ENCODE data around the gene CEP192.

- TF ChIP-seq, protein P1, sequence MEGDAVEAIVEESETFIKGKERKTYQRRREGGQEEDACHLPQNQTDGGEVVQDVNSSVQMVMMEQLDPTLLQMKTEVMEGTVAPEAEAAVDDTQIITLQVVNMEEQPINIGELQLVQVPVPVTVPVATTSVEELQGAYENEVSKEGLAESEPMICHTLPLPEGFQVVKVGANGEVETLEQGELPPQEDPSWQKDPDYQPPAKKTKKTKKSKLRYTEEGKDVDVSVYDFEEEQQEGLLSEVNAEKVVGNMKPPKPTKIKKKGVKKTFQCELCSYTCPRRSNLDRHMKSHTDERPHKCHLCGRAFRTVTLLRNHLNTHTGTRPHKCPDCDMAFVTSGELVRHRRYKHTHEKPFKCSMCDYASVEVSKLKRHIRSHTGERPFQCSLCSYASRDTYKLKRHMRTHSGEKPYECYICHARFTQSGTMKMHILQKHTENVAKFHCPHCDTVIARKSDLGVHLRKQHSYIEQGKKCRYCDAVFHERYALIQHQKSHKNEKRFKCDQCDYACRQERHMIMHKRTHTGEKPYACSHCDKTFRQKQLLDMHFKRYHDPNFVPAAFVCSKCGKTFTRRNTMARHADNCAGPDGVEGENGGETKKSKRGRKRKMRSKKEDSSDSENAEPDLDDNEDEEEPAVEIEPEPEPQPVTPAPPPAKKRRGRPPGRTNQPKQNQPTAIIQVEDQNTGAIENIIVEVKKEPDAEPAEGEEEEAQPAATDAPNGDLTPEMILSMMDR (IDR thresholded peaks at IDR 0.05; ENCODE audit: low read depth, low read length) = no peak
- TF ChIP-seq EZH2phosphoT487 (IDR thresholded peaks at IDR 0.05; ENCODE audit: low read depth) = no peak
These were observed 105.6 kb downstream of the CEP192 start for GRCh38 chr18:13096719-13097118.
